Caco-2 (cell line): Measurements from ENCODE around the gene CSTPP1. TPM values are rescaled to one million over a fixed set of nuclear protein-coding genes. Genes with fewer than 3 reads are reported as not detected.

Source experiments
- BruUV-seq: library from RNA; stranded (reverse); fragments of 400-500 nt; replicated peaks from 2 replicates; lab custom pipeline; 2021; lab: Mats Ljungman, UMichigan
- CTCF ChIA-PET: fragments of 300-600 bp; sonication (Branson Sonifier 250); formaldehyde crosslinking; loops from one replicate; lab custom pipeline; 2022; ENCODE audit warnings: antibody characterized with exemption; lab: Charles Lee
- POLR2A ChIA-PET: fragments of 300-600 bp; sonication (Branson Sonifier 250); formaldehyde crosslinking; loops from one replicate; lab custom pipeline; 2022; ENCODE audit warnings: antibody characterized with exemption; lab: Charles Lee
- DNase-seq, 2 experiments: peaks; one replicate each; pipeline versions ENCODE4 v3.0.0 to v3.0.0-alpha.2; 2020 to 2022
- H3K27me3 ChIP-seq: replicated peaks from 2 replicates; pipeline ENCODE4 v1.6.0; 2011; ENCODE audit warnings: low read length; ENCODE audit not compliant: control insufficient read depth, insufficient read depth
- H3K36me3 ChIP-seq: 2 replicates; pipeline ENCODE4 v1.5.1; 2011; ENCODE audit warnings: low read length; ENCODE audit not compliant: control insufficient read depth, insufficient read depth
- H3K4me1 ChIP-seq: fragments of 250-450 bp; sonication (Bioruptor Pico); 2 replicates; pipeline ENCODE4 v1.5.1; 2020; ENCODE audit warnings: mild to moderate bottlenecking
- H3K4me3 ChIP-seq: 2 replicates; pipeline ENCODE4 v1.5.1; 2011; ENCODE audit warnings: low read depth, mild to moderate bottlenecking, control low read depth, low read length
- H3K9me3 ChIP-seq: fragments of 250-450 bp; sonication (Bioruptor Pico); 2 replicates; pipeline ENCODE4 v1.5.1; 2020; ENCODE audit warnings: mild to moderate bottlenecking, moderate library complexity
- H3K27ac Mint-ChIP-seq: one replicate; pipeline ENCODE4 v1.8.0; 2022; ENCODE audit warnings: mixed read lengths; ENCODE audit not compliant: unreplicated experiment
- H3K27me3 Mint-ChIP-seq: one replicate; pipeline ENCODE4 v1.8.0; 2022; ENCODE audit warnings: mixed read lengths; ENCODE audit not compliant: insufficient read depth, unreplicated experiment
- H3K36me3 Mint-ChIP-seq: one replicate; pipeline ENCODE4 v1.8.0; 2022; ENCODE audit warnings: mild to moderate bottlenecking, mixed read lengths; ENCODE audit not compliant: insufficient read depth, unreplicated experiment
- H3K4me1 Mint-ChIP-seq: one replicate; pipeline ENCODE4 v1.8.0; 2022; ENCODE audit warnings: low read depth, mixed read lengths; ENCODE audit not compliant: unreplicated experiment
- H3K4me3 Mint-ChIP-seq: one replicate; pipeline ENCODE4 v1.8.0; 2022; ENCODE audit warnings: mild to moderate bottlenecking, moderate library complexity, mixed read lengths; ENCODE audit not compliant: unreplicated experiment
- H3K9me3 Mint-ChIP-seq: one replicate; pipeline ENCODE4 v1.8.0; 2022; ENCODE audit warnings: mixed read lengths; ENCODE audit not compliant: unreplicated experiment
- intact Hi-C: fragments of 100-400 bp; cut with micrococcal nuclease; formaldehyde crosslinking; loops from one replicate; pipeline ENCODE4 v1.10.0; 2022; ENCODE audit not compliant: unreplicated experiment
- total RNA-seq: library from RNA; stranded (reverse); gene quantifications from 2 replicates; pipeline ENCODE4 v1.2.3, GENCODE V29; 2022
- TF ChIP-seq, protein P1 (sequence below), 2 experiments: fragments of 200-600 bp in 1 of 2; IDR thresholded peaks; 1 replicate in 1 of 2; 2 replicates in 1 of 2; pipeline versions ENCODE4 v1.5.1 to v1.8.0; 2011 to 2022; ENCODE audit warnings: antibody characterized with exemption in 1 of 2, control low read depth in 1 of 2, inconsistent platforms in 1 of 2, low read depth in 1 of 2, low read length in 1 of 2, mild to moderate bottlenecking in 1 of 2, moderate library complexity in 1 of 2; ENCODE audit not compliant: insufficient read depth in 1 of 2, severe bottlenecking in 1 of 2, unreplicated experiment in 1 of 2

Gene CSTPP1
- total RNA-seq, 1 experiment from 2014 or later = 22.9 TPM

DNA sequence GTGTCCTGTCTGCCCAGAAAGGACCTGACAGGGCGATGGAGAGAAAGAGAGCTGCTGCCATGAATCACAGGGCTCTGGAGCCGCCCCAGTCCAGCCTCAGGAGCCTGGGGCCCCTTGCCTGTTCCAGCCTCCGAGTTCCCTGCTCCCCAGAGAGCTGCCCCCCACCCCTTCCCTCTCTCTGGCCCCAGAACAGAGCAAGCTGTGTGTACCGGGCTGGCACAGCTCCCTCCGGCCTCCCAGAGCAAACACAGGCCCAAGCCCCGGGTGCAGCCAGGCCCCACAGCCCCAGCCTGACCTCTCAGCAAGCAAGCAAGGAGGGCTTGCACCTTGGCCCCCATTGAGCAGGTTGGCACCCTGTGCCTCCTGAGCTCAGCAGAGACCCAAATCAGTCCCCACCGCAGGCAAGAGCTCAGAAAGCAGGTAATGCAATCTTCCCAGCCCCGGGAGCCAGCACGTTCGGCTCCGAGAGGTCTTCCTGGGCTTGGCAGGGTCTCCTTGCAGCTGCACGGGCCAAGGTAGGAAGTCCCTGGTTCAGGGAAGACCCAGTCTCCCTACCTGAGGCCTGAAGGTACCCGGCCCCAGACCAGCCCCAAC, 248.2 kb downstream of the CSTPP1 start:
- peaks cover 8% of the 10 kb centered on the region for H3K4me1 Mint-ChIP-seq
- no TSS peak for BruUV-seq
- Histone ChIP-seq H3K9me3 (no peaks in the 10 kb centered on the region), H3K27me3 (no peaks in the 10 kb centered on the region), H3K4me3 (peak overlapping the region; percentile 74), H3K4me1 (peaks cover 26% of the 10 kb centered on the region), H3K36me3 (peaks cover under 1% of the 10 kb centered on the region)
- POLR2A ChIA-PET = interaction anchor here (0.5 to 1.9 kb wide), 7 partner anchors 9 to 73 kb away, joined by 3 to 46 read pairs (median 5); partner anchors contain the start of genes ACP2, DDB2 and NR1H3
- CTCF ChIA-PET = interaction anchor here (0.5 to 4.5 kb wide), 10 partner anchors 9 to 170 kb away, joined by 3 to 31 read pairs (median 4); partner anchors contain the start of genes ACP2, DDB2 and NR1H3
- TF ChIP-seq, protein P1, sequence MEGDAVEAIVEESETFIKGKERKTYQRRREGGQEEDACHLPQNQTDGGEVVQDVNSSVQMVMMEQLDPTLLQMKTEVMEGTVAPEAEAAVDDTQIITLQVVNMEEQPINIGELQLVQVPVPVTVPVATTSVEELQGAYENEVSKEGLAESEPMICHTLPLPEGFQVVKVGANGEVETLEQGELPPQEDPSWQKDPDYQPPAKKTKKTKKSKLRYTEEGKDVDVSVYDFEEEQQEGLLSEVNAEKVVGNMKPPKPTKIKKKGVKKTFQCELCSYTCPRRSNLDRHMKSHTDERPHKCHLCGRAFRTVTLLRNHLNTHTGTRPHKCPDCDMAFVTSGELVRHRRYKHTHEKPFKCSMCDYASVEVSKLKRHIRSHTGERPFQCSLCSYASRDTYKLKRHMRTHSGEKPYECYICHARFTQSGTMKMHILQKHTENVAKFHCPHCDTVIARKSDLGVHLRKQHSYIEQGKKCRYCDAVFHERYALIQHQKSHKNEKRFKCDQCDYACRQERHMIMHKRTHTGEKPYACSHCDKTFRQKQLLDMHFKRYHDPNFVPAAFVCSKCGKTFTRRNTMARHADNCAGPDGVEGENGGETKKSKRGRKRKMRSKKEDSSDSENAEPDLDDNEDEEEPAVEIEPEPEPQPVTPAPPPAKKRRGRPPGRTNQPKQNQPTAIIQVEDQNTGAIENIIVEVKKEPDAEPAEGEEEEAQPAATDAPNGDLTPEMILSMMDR (IDR thresholded peaks at IDR 0.05; ENCODE audit: insufficient read depth in 1 of 2, low read depth in 1 of 2, low read length in 1 of 2, severe bottlenecking in 1 of 2, unreplicated experiment in 1 of 2) = no peak
- peak overlapping the region; percentile 92 for H3K4me3 Mint-ChIP-seq
- H3K9me3 Mint-ChIP-seq = no peaks in the 10 kb centered on the region
- no peak for DNase-seq
- peaks cover 25% of the 10 kb centered on the region for H3K36me3 Mint-ChIP-seq
- intact Hi-C loops = loop anchor here (1.0 kb wide), 1 partner anchor 8 kb away; no protein-coding TSS in a partner anchor
- H3K27ac Mint-ChIP-seq = no peak overlapping the region
- H3K27me3 Mint-ChIP-seq = no peaks in the 10 kb centered on the region

DNA sequence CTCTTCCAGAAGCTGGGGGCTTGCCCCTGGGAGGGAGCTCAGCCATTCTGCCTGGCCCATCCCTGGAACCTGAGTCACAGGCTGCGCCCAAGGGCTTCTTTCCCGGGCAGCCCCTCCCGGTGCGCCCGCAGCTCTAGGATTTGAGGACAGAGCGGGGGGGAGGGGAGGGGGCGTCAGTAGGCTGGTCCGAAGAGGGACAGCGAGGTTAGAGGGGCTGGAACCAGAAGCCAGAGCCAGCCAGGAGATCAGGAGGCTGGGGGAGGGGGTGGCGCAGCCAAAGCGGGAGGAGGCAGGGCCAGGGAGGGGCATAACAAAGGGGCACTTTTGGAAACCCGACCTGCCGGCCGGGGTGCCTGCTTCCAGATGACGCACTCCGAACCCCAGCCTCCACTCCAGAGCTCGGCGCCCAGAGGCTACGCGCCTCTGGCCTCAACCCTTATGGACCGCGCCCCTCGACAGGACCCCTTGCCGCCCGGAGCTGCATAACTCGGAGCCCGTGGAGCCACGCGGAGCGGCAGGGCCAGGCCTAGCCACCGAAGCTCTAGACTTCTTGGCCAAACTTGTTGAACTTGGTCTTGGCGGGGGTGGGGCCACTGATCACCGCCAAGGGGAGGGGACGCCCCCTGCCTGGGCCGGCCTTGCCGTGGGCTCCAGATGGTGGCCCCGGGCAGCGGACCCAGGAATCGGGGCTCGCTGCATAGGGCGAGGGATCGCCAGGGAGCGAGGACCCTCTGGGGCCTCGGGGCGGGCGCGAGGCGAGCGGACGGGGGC, 248.9 kb downstream of the CSTPP1 start:
- Mint-ChIP-seq H3K4me1 (peaks cover 8% of the 10 kb centered on the region), H3K9me3 (no peaks in the 10 kb centered on the region), H3K4me3 (peak overlapping the region; percentile 92), H3K27me3 (no peaks in the 10 kb centered on the region), H3K27ac (no peak overlapping the region), H3K36me3 (peaks cover 27% of the 10 kb centered on the region)
- Histone ChIP-seq H3K36me3 (no peaks in the 10 kb centered on the region; the same call in none of the 2 replicates), H3K27me3 (no peaks in the 10 kb centered on the region), H3K4me3 (peak overlapping the region; percentile 74), H3K9me3 (no peaks in the 10 kb centered on the region), H3K4me1 (peaks cover 30% of the 10 kb centered on the region)
- intact Hi-C loops = loop anchor here (1.0 kb wide), 1 partner anchor 8 kb away; no protein-coding TSS in a partner anchor
- TF ChIP-seq, protein P1 (IDR thresholded peaks at IDR 0.05; ENCODE audit: insufficient read depth in 1 of 2, low read depth in 1 of 2, low read length in 1 of 2, severe bottlenecking in 1 of 2, unreplicated experiment in 1 of 2) = no peak
- DNase-seq = peak; percentile 68 to 73
- CTCF ChIA-PET = interaction anchor here (0.6 to 4.5 kb wide), 9 partner anchors 9 to 170 kb away, joined by 3 to 31 read pairs (median 5); partner anchors contain the start of genes ACP2, DDB2 and NR1H3
- no TSS peak for BruUV-seq
- POLR2A ChIA-PET = interaction anchor here (1.1 to 1.9 kb wide), 5 partner anchors 8 to 72 kb away, joined by 5 to 46 read pairs (median 7); partner anchors contain the start of genes ACP2, DDB2 and NR1H3
